HG03108 (cell line): Measurements from ENCODE around the gene MAP1B.
A peak's percentile ranks its signal among the peaks of the same experiment; 100 is the strongest.

ENCODE experiments used
- ATAC-seq: cut with Tn5 transposase; IDR thresholded peaks from one replicate; pipeline ENCODE4 v1.9.1; 2021; ENCODE audit warnings: moderate library complexity; ENCODE audit not compliant: unreplicated experiment

The MAP1B gene

GRCh38 chr5:72187388-72188075 is 80.3 kb downstream of the MAP1B start:
- no peak for ATAC-seq

- ATAC-seq = no peak
These were observed 80.9 kb downstream of the MAP1B start for GRCh38 chr5:72188166-72188565.

- ATAC-seq = no peak
These were observed 81.9 kb downstream of the MAP1B start for GRCh38 chr5:72189146-72189545.

- ATAC-seq = no peak
These were observed 84.1 kb downstream of the MAP1B start for GRCh38 chr5:72191404-72191803.

- ATAC-seq = peak; percentile 97
These were observed 87.6 kb downstream of the MAP1B start for GRCh38 chr5:72194846-72195245.

- no peak for ATAC-seq
These were observed 88.3 kb downstream of the MAP1B start for GRCh38 chr5:72195581-72195980.

GRCh38 chr5:72197393-72197792 is 90.1 kb downstream of the MAP1B start:
- ATAC-seq = no peak

- ATAC-seq = no peak
These were observed 92.4 kb downstream of the MAP1B start for GRCh38 chr5:72199681-72200080.

- no peak for ATAC-seq
These were observed 95.1 kb downstream of the MAP1B start for GRCh38 chr5:72202331-72202825.

GRCh38 chr5:72203251-72203845 is 96.1 kb downstream of the MAP1B start:
- ATAC-seq = no peak

GRCh38 chr5:72204946-72205345 is 97.7 kb downstream of the MAP1B start:
- no peak for ATAC-seq

- no peak for ATAC-seq
These were observed 98.2 kb downstream of the MAP1B start for GRCh38 chr5:72205431-72206009.

GRCh38 chr5:72206160-72206559 is 98.9 kb downstream of the MAP1B start:
- ATAC-seq = no peak

GRCh38 chr5:72206994-72207393 is 99.7 kb downstream of the MAP1B start:
- no peak for ATAC-seq

- no peak for ATAC-seq
These were observed 101.2 kb downstream of the MAP1B start for GRCh38 chr5:72208324-72208926.

GRCh38 chr5:72209147-72210115 is 102.2 kb downstream of the MAP1B start:
- no peak for ATAC-seq

GRCh38 chr5:72210888-72211678 is 103.8 kb downstream of the MAP1B start:
- ATAC-seq = no peak

- no peak for ATAC-seq
These were observed 104.9 kb downstream of the MAP1B start for GRCh38 chr5:72212171-72212570.

- ATAC-seq = no peak
These were observed 106.2 kb downstream of the MAP1B start for GRCh38 chr5:72213482-72213881.

- no peak for ATAC-seq
These were observed 106.9 kb downstream of the MAP1B start for GRCh38 chr5:72214168-72214567.
